ENCODE measurements around the gene ANK3. TPM values are rescaled to one million over a fixed set of nuclear protein-coding genes. Genes with fewer than 3 reads are reported as not detected.

ANK3 gene
- polyA plus RNA-seq, 1 experiment = 1.6 TPM

- Histone ChIP-seq H3K27me3 (ENCODE audit: control insufficient read depth, insufficient read depth, low read length) (no peaks in the 10 kb centered on the region), H3K27ac (ENCODE audit: low read depth, low read length) (no peak overlapping the region), H3K4me3 (ENCODE audit: low read depth, low read length) (no peak overlapping the region), H3K9me3 (ENCODE audit: control insufficient read depth, insufficient read depth, low read length) (no peaks in the 10 kb centered on the region)
- DNase-seq (ENCODE audit: low read depth, low spot score) = no peak
- ChIA-PET POLR2A (no interaction called here), CTCF (interaction anchor here (0.5 kb wide), 1 partner anchor 285 kb away, joined by 4 read pairs; no protein-coding TSS in a partner anchor)
- TF ChIP-seq CTCF (IDR thresholded peaks at IDR 0.05; ENCODE audit: low read depth, low read length) = no peak
Measured at GRCh38 chr10:60045571-60045970, 344.1 kb downstream of the ANK3 start.

- CTCF ChIA-PET = no interaction called here
- POLR2A ChIA-PET = no interaction called here
- Histone ChIP-seq H3K4me3 (ENCODE audit: low read depth, low read length) (no peak overlapping the region), H3K27me3 (ENCODE audit: control insufficient read depth, insufficient read depth, low read length) (no peaks in the 10 kb centered on the region), H3K9me3 (ENCODE audit: control insufficient read depth, insufficient read depth, low read length) (no peaks in the 10 kb centered on the region), H3K27ac (ENCODE audit: low read depth, low read length) (no peak overlapping the region)
- no peak for TF ChIP-seq CTCF (IDR thresholded peaks at IDR 0.05; ENCODE audit: low read depth, low read length)
- no peak for DNase-seq (ENCODE audit: low read depth, low spot score)
Measured at GRCh38 chr10:60044971-60045370, 344.7 kb downstream of the ANK3 start.

GRCh38 chr10:60044242-60044641, 345.4 kb downstream of the ANK3 start:
- CTCF ChIA-PET = no interaction called here
- no peak overlapping the region for H3K4me3 ChIP-seq (ENCODE audit: low read depth, low read length)
- no peak for DNase-seq (ENCODE audit: low read depth, low spot score)
- no peaks in the 10 kb centered on the region for H3K9me3 ChIP-seq (ENCODE audit: control insufficient read depth, insufficient read depth, low read length)
- no peak overlapping the region for H3K27ac ChIP-seq (ENCODE audit: low read depth, low read length)
- no peaks in the 10 kb centered on the region for H3K27me3 ChIP-seq (ENCODE audit: control insufficient read depth, insufficient read depth, low read length)
- no peak for TF ChIP-seq CTCF (IDR thresholded peaks at IDR 0.05; ENCODE audit: low read depth, low read length)
- POLR2A ChIA-PET = no interaction called here

GRCh38 chr10:60043561-60044241, 346.0 kb downstream of the ANK3 start:
- H3K9me3 ChIP-seq (ENCODE audit: control insufficient read depth, insufficient read depth, low read length) = no peaks in the 10 kb centered on the region
- TF ChIP-seq CTCF (IDR thresholded peaks at IDR 0.05; ENCODE audit: low read depth, low read length) = no peak
- no peaks in the 10 kb centered on the region for H3K27me3 ChIP-seq (ENCODE audit: control insufficient read depth, insufficient read depth, low read length)
- no peak overlapping the region for H3K4me3 ChIP-seq (ENCODE audit: low read depth, low read length)
- ChIA-PET POLR2A (no interaction called here), CTCF (no interaction called here)
- H3K27ac ChIP-seq (ENCODE audit: low read depth, low read length) = no peak overlapping the region
- no peak for DNase-seq (ENCODE audit: low read depth, low spot score)

GRCh38 chr10:60042914-60043313, 346.8 kb downstream of the ANK3 start:
- POLR2A ChIA-PET = no interaction called here
- H3K4me3 ChIP-seq (ENCODE audit: low read depth, low read length) = no peak overlapping the region
- CTCF ChIA-PET = interaction anchor here (0.5 kb wide), 1 partner anchor 201 kb away, joined by 5 read pairs; no protein-coding TSS in a partner anchor
- H3K9me3 ChIP-seq (ENCODE audit: control insufficient read depth, insufficient read depth, low read length) = no peaks in the 10 kb centered on the region
- no peak for TF ChIP-seq CTCF (IDR thresholded peaks at IDR 0.05; ENCODE audit: low read depth, low read length)
- no peak overlapping the region for H3K27ac ChIP-seq (ENCODE audit: low read depth, low read length)
- no peak for DNase-seq (ENCODE audit: low read depth, low spot score)
- H3K27me3 ChIP-seq (ENCODE audit: control insufficient read depth, insufficient read depth, low read length) = no peaks in the 10 kb centered on the region
